Left ventricle myocardium inferior (tissue), 1 donor: Measurements from ENCODE around the gene OR2T11. TPM values are rescaled to one million over a fixed set of nuclear protein-coding genes. Genes with fewer than 3 reads are reported as not detected.

ENCODE experiments used
- DNase-seq: peaks from one replicate; pipeline ENCODE4 v3.0.0-alpha.2; 2020
- H3K27ac ChIP-seq: fragments of 200-600 bp; replicated peaks from 2 replicates; pipeline ENCODE4 v1.8.0; 2021
- H3K27me3 ChIP-seq: fragments of 200-600 bp; 2 replicates; pipeline ENCODE4 v1.8.0; 2021; ENCODE audit warnings: low read depth
- H3K36me3 ChIP-seq: fragments of 200-600 bp; 2 replicates; pipeline ENCODE4 v1.8.0; 2021
- H3K4me1 ChIP-seq: fragments of 200-600 bp; 2 replicates; pipeline ENCODE4 v1.8.0; 2021
- H3K4me3 ChIP-seq: fragments of 200-600 bp; 2 replicates; pipeline ENCODE4 v1.8.0; 2021; ENCODE audit warnings: mild to moderate bottlenecking, moderate library complexity
- H3K9me3 ChIP-seq: fragments of 200-600 bp; replicated peaks from 2 replicates; pipeline ENCODE4 v1.8.0; 2021
- intact Hi-C: fragments of 100-400 bp; cut with micrococcal nuclease; formaldehyde crosslinking; loops from one replicate; pipeline ENCODE4 v1.11.0; 2022
- total RNA-seq: library from RNA; stranded (reverse); fragmentation: NEBNext Ultra II Directional; extraction: Animal tissue kit (Norgen Biotek cat#: 25700); gene quantifications from one replicate; pipeline ENCODE4 v1.2.1, GENCODE V29; 2021
- TF ChIP-seq, protein P1 (sequence below): fragments of 200-600 bp; IDR thresholded peaks from 2 replicates; pipeline ENCODE4 v1.8.0; 2021; ENCODE audit warnings: antibody characterized with exemption, mild to moderate bottlenecking, borderline replicate concordance
- donor health status: DM: no; HTN: yes; CAD: no; lungs with severe emphysema.

OR2T11 gene
- total RNA-seq, 1 donor from 2014 or later: not detected

GRCh38 chr1:248625166-248625565, 9.7 kb downstream of the OR2T11 start:
- Histone ChIP-seq H3K27me3 (peaks cover 16% of the 10 kb centered on the region), H3K36me3 (no peaks in the 10 kb centered on the region), H3K27ac (no peak overlapping the region), H3K4me3 (no peak overlapping the region), H3K9me3 (no peaks in the 10 kb centered on the region), H3K4me1 (no peaks in the 10 kb centered on the region)
- TF ChIP-seq, protein P1, sequence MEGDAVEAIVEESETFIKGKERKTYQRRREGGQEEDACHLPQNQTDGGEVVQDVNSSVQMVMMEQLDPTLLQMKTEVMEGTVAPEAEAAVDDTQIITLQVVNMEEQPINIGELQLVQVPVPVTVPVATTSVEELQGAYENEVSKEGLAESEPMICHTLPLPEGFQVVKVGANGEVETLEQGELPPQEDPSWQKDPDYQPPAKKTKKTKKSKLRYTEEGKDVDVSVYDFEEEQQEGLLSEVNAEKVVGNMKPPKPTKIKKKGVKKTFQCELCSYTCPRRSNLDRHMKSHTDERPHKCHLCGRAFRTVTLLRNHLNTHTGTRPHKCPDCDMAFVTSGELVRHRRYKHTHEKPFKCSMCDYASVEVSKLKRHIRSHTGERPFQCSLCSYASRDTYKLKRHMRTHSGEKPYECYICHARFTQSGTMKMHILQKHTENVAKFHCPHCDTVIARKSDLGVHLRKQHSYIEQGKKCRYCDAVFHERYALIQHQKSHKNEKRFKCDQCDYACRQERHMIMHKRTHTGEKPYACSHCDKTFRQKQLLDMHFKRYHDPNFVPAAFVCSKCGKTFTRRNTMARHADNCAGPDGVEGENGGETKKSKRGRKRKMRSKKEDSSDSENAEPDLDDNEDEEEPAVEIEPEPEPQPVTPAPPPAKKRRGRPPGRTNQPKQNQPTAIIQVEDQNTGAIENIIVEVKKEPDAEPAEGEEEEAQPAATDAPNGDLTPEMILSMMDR: no peak
- DNase-seq: no peak
- intact Hi-C loops: no loop called here

DNA sequence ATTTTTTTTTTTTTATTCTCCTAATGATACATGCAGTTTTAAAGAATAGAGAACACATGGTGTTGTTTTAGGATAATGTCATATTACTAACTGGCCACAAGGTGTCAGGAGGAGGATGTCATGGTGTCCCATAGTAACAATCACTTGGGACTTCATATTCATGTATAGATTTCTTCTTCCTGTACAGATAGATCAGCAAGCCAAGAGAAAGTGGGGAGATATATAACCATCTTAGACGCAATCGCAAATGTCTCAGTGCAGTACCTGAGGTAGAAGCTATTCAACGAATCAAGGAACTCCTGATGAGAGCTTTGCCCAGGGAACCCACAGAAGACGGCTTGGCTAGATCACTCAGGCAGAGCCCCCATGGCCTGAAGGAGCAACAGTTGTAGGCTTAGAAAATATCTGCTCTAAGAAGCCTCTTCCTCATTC, 12.3 kb downstream of the OR2T11 start:
- Histone ChIP-seq H3K4me3 (no peak overlapping the region), H3K36me3 (no peaks in the 10 kb centered on the region), H3K27me3 (peaks cover 10% of the 10 kb centered on the region), H3K9me3 (no peaks in the 10 kb centered on the region), H3K4me1 (no peaks in the 10 kb centered on the region), H3K27ac (no peak overlapping the region)
- TF ChIP-seq, protein P1: peak; percentile 62
- intact Hi-C loops: no loop called here
- DNase-seq: no peak

- no peak overlapping the region for H3K27ac ChIP-seq
Measured at GRCh38 chr1:248621770-248622169, 13.1 kb downstream of the OR2T11 start.

GRCh38 chr1:248618878-248619277, 16.0 kb downstream of the OR2T11 start:
- Histone ChIP-seq H3K36me3 (no peaks in the 10 kb centered on the region), H3K27me3 (peaks cover 3% of the 10 kb centered on the region), H3K27ac (no peak overlapping the region), H3K9me3 (no peaks in the 10 kb centered on the region), H3K4me1 (no peaks in the 10 kb centered on the region), H3K4me3 (no peak overlapping the region)
- intact Hi-C loops: no loop called here
- TF ChIP-seq, protein P1: peak; percentile 69
- DNase-seq: peak; percentile 28

More at GRCh38 chr1:248621770-248622169, 13.1 kb downstream of the OR2T11 start:
- H3K27me3 ChIP-seq: peaks cover 10% of the 10 kb centered on the region
- no peaks in the 10 kb centered on the region for H3K9me3 ChIP-seq
- H3K4me3 ChIP-seq: no peak overlapping the region
- no peaks in the 10 kb centered on the region for H3K36me3 ChIP-seq
- TF ChIP-seq, protein P1: no peak
- H3K4me1 ChIP-seq: no peaks in the 10 kb centered on the region
- intact Hi-C loops: no loop called here
- DNase-seq: no peak

GRCh38 chr1:248618119-248618518, 16.8 kb downstream of the OR2T11 start:
- intact Hi-C loops: no loop called here
- H3K27ac ChIP-seq: no peak overlapping the region
- no peak overlapping the region for H3K4me3 ChIP-seq
- TF ChIP-seq, protein P1: no peak
- H3K36me3 ChIP-seq: no peaks in the 10 kb centered on the region
- H3K27me3 ChIP-seq: peaks cover 3% of the 10 kb centered on the region
- no peaks in the 10 kb centered on the region for H3K4me1 ChIP-seq
- no peak for DNase-seq
- no peaks in the 10 kb centered on the region for H3K9me3 ChIP-seq
